IPS DF 19.7 (cell line): ENCODE data around the gene NOD1.
A peak's percentile ranks its signal among the peaks of the same experiment; 100 is the strongest.

ENCODE experiments used
- DNase-seq: peaks from one replicate; pipeline ENCODE4 v3.0.0-alpha.2; 2013; ENCODE audit warnings: low read depth, low spot score

Gene NOD1

GRCh38 chr7:30469303-30469702, 9.3 kb downstream of the NOD1 start:
- DNase-seq, result peak; percentile 94

- no peak for DNase-seq
Observed at GRCh38 chr7:30468791-30469190, 9.8 kb downstream of the NOD1 start.

- no peak for DNase-seq
Observed at GRCh38 chr7:30468041-30468440, 10.5 kb downstream of the NOD1 start.

GRCh38 chr7:30467271-30467670, 11.3 kb downstream of the NOD1 start:
- DNase-seq, result no peak

GRCh38 chr7:30466266-30466665, 12.3 kb downstream of the NOD1 start:
- DNase-seq, result no peak

GRCh38 chr7:30465811-30466180, 12.8 kb downstream of the NOD1 start:
- no peak for DNase-seq

GRCh38 chr7:30465046-30465810, 13.4 kb downstream of the NOD1 start:
- DNase-seq, result no peak

GRCh38 chr7:30464231-30464671, 14.3 kb downstream of the NOD1 start:
- no peak for DNase-seq

GRCh38 chr7:30463405-30464145, 15.0 kb downstream of the NOD1 start:
- DNase-seq, result no peak

- DNase-seq, result no peak
Observed at GRCh38 chr7:30462179-30462578, 16.4 kb downstream of the NOD1 start.

GRCh38 chr7:30460246-30460633, 18.3 kb downstream of the NOD1 start:
- DNase-seq, result no peak

- DNase-seq, result no peak
Observed at GRCh38 chr7:30459591-30460245, 18.9 kb downstream of the NOD1 start.

GRCh38 chr7:30458311-30458710, 20.3 kb downstream of the NOD1 start:
- no peak for DNase-seq

GRCh38 chr7:30453921-30454320, 24.7 kb downstream of the NOD1 start:
- no peak for DNase-seq

GRCh38 chr7:30453016-30453415, 25.6 kb downstream of the NOD1 start:
- no peak for DNase-seq

- no peak for DNase-seq
Observed at GRCh38 chr7:30452280-30452930, 26.2 kb downstream of the NOD1 start.

- DNase-seq, result no peak
Observed at GRCh38 chr7:30451539-30452279, 26.9 kb downstream of the NOD1 start.

- no peak for DNase-seq
Observed at GRCh38 chr7:30450983-30451497, 27.5 kb downstream of the NOD1 start.

GRCh38 chr7:30450240-30450982, 28.2 kb downstream of the NOD1 start:
- DNase-seq, result no peak

- DNase-seq, result no peak
Observed at GRCh38 chr7:30448461-30449189, 30.0 kb downstream of the NOD1 start.
